Mesendoderm (in vitro differentiated cells): ENCODE results near the gene C16orf54.
"Not testable (repeated sequence)": the region's sequence is repeated elsewhere in the genome, so short reads cannot be mapped to it uniquely, and the experiment has no call there.

Source experiments
- DNase-seq: peaks from one replicate; pipeline ENCODE4 v3.0.0; 2013
- H2AK5ac ChIP-seq: 2 replicates; pipeline ENCODE4 v1.6.1; 2013; ENCODE audit warnings: low read length, inconsistent platforms
- H2BK120ac ChIP-seq: 2 replicates; pipeline ENCODE4 v1.6.1; 2013; ENCODE audit warnings: low read depth, mild to moderate bottlenecking, low read length, moderate library complexity, mixed read lengths
- H2BK15ac ChIP-seq: replicated peaks from 2 replicates; pipeline ENCODE4 v1.6.1; 2013; ENCODE audit warnings: low read depth, mild to moderate bottlenecking, moderate library complexity
- H2BK5ac ChIP-seq: 2 replicates; pipeline ENCODE4 v1.6.1; 2013; ENCODE audit warnings: low read length, inconsistent platforms
- H3K18ac ChIP-seq: 2 replicates; pipeline ENCODE4 v1.6.1; 2013; ENCODE audit warnings: mild to moderate bottlenecking, low read length, mixed read lengths
- H3K23ac ChIP-seq: one replicate; pipeline ENCODE4 v1.6.1; 2013; ENCODE audit warnings: low read length
- H3K27ac ChIP-seq: 2 replicates; pipeline ENCODE4 v1.5.1; 2013; ENCODE audit warnings: low read depth, mild to moderate bottlenecking, inconsistent platforms, low read length, moderate library complexity
- H3K27me3 ChIP-seq: 2 replicates; pipeline ENCODE4 v1.6.1; 2013; ENCODE audit warnings: low read length, control low read depth, mild to moderate bottlenecking, inconsistent platforms; ENCODE audit not compliant: insufficient read depth, poor library complexity
- H3K36me3 ChIP-seq: 2 replicates; pipeline ENCODE4 v1.6.1; 2013; ENCODE audit warnings: low read length, inconsistent platforms; ENCODE audit not compliant: control insufficient read depth, insufficient read depth
- H3K4ac ChIP-seq: one replicate; pipeline ENCODE4 v1.6.1; 2013; ENCODE audit warnings: low read depth, mild to moderate bottlenecking, low read length, moderate library complexity
- H3K4me1 ChIP-seq: 2 replicates; pipeline ENCODE4 v1.6.1; 2013; ENCODE audit warnings: low read depth, low read length, inconsistent platforms; ENCODE audit not compliant: control insufficient read depth
- H3K4me2 ChIP-seq: 2 replicates; pipeline ENCODE4 v1.6.1; 2013; ENCODE audit warnings: low read length
- H3K4me3 ChIP-seq: 2 replicates; pipeline ENCODE4 v1.5.1; 2013; ENCODE audit warnings: mild to moderate bottlenecking, low read length
- H3K56ac ChIP-seq: one replicate; pipeline ENCODE4 v1.6.1; 2013; ENCODE audit warnings: low read length
- H3K79me1 ChIP-seq: 2 replicates; pipeline ENCODE4 v1.6.1; 2013; ENCODE audit warnings: low read length, inconsistent platforms
- H3K79me2 ChIP-seq: 2 replicates; pipeline ENCODE4 v1.6.1; 2013; ENCODE audit warnings: mild to moderate bottlenecking, low read length; ENCODE audit not compliant: control insufficient read depth, insufficient read depth
- H3K9ac ChIP-seq: 2 replicates; pipeline ENCODE4 v1.6.1; 2013; ENCODE audit warnings: low read length, inconsistent platforms
- H4K5ac ChIP-seq: one replicate; pipeline ENCODE4 v1.6.1; 2013; ENCODE audit warnings: low read length
- H4K8ac ChIP-seq: one replicate; pipeline ENCODE4 v1.6.1; 2013; ENCODE audit warnings: low read depth, mild to moderate bottlenecking, control low read depth, low read length, moderate library complexity
- WGBS: extraction: QIAGEN DNeasy Blood & Tissue Kit; methylation state at CpG from one replicate; pipeline ENCODE4 v1.1.7; 2013; ENCODE audit warnings: low lambda C conversion rate, missing lambda C conversion rate; ENCODE audit not compliant: insufficient coverage; ENCODE audit errors: extremely low coverage; 5-methylcytosine and 5-hydroxymethylcytosine counted together

Gene C16orf54

DNA sequence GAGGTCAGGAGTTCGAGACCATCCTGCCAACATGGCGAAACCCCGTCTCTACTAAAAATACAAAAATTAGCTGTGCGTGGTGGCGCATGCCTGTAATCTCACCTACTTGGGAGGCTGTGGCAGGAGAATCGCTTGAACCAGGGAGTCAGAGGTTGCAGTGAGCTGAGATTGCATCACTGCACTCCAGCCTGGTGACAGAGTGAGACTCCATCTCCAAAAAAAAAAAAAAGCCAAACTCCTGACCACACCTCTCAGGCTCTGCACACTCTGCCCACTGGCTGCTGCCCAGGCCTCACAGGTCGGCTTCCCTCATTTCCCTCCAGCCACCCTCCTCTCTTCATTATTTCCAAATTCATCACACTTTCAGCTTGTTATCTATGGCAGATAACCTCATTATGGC, 26.5 kb upstream of the C16orf54 start:
- H3K4ac ChIP-seq, H3K36me3 ChIP-seq, H2BK120ac ChIP-seq, H2AK5ac ChIP-seq, H3K4me3 ChIP-seq, H4K8ac ChIP-seq, H3K9ac ChIP-seq, H3K27me3 ChIP-seq, DNase-seq, H2BK5ac ChIP-seq, H3K56ac ChIP-seq, H3K79me1 ChIP-seq, H4K5ac ChIP-seq, H3K79me2 ChIP-seq, H2BK15ac ChIP-seq, H3K4me1 ChIP-seq, H3K4me2 ChIP-seq, H3K23ac ChIP-seq, H3K27ac ChIP-seq, H3K18ac ChIP-seq: not testable (repeated sequence)
- WGBS, result no CpG with 5 or more reads among the region's 7 CpGs

GRCh38 chr16:29770250-29770929, 24.6 kb upstream of the C16orf54 start:
- Histone ChIP-seq H4K8ac (no peak overlapping the region), H2AK5ac (no peak overlapping the region), H3K56ac (no peak overlapping the region), H4K5ac (no peak overlapping the region), H2BK5ac (no peak overlapping the region), H3K36me3 (no peaks in the 10 kb centered on the region), H2BK15ac (no peak overlapping the region), H3K79me2 (no peaks in the 10 kb centered on the region), H3K79me1 (no peaks in the 10 kb centered on the region), H3K4ac (no peak overlapping the region), H2BK120ac (no peak overlapping the region), H3K4me1 (no peaks in the 10 kb centered on the region), H3K23ac (no peak overlapping the region), H3K27ac (no peak overlapping the region), H3K9ac (no peak overlapping the region), H3K4me3 (no peak overlapping the region), H3K27me3 (no peaks in the 10 kb centered on the region), H3K18ac (no peak overlapping the region), H3K4me2 (no peak overlapping the region)
- no CpG with 5 or more reads among the region's 7 CpGs for WGBS
- DNase-seq, result no peak

DNA sequence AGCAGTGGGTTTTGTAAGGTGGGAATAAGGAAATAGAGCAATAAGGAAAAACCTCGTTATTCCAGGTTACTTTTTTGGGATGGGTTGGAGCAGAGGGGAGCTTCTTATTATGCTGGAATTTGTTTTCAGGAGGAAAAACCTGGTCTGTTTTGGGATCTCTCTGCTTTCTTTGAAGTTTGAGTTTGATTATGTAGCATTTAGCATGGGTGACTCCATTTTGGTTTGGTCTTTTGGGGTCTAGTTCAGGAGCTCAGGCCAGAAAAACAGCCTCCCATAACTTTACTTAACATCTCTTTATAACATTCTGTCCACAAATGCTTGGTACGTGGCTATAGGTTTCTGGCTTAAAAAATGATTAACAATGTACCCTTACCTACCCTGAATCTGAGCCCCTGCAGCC, 23.7 kb upstream of the C16orf54 start:
- Histone ChIP-seq H4K5ac (no peak overlapping the region), H2BK5ac (no peak overlapping the region), H3K4me2 (no peak overlapping the region), H3K23ac (no peak overlapping the region), H3K18ac (no peak overlapping the region), H3K9ac (no peak overlapping the region), H4K8ac (no peak overlapping the region), H3K27ac (no peak overlapping the region), H3K79me1 (no peaks in the 10 kb centered on the region), H3K4me3 (no peak overlapping the region), H3K79me2 (no peaks in the 10 kb centered on the region), H3K4ac (no peak overlapping the region), H3K27me3 (no peaks in the 10 kb centered on the region), H3K56ac (no peak overlapping the region), H3K36me3 (no peaks in the 10 kb centered on the region), H2BK120ac (no peak overlapping the region), H2AK5ac (no peak overlapping the region), H2BK15ac (no peak overlapping the region), H3K4me1 (no peaks in the 10 kb centered on the region)
- WGBS, result no CpG with 5 or more reads among the region's 2 CpGs
- DNase-seq, result no peak

GRCh38 chr16:29767062-29767461, 21.3 kb upstream of the C16orf54 start:
- no peaks in the 10 kb centered on the region for H3K27me3 ChIP-seq
- no peak overlapping the region for H2BK5ac ChIP-seq
- H3K56ac ChIP-seq, result no peak overlapping the region
- H3K4me2 ChIP-seq, result no peak overlapping the region
- H3K4me3 ChIP-seq, result no peak overlapping the region
- H3K4me1 ChIP-seq, result no peaks in the 10 kb centered on the region
- H3K79me1 ChIP-seq, result no peaks in the 10 kb centered on the region
- no peak overlapping the region for H3K27ac ChIP-seq
- no peaks in the 10 kb centered on the region for H3K36me3 ChIP-seq
- no peak overlapping the region for H2BK120ac ChIP-seq
- H3K18ac ChIP-seq, result no peak overlapping the region
- H2AK5ac ChIP-seq, result no peak overlapping the region
- H3K79me2 ChIP-seq, result no peaks in the 10 kb centered on the region
- H3K4ac ChIP-seq, result no peak overlapping the region
- H4K5ac ChIP-seq, result no peak overlapping the region
- no peak overlapping the region for H3K9ac ChIP-seq
- no peak for DNase-seq
- no peak overlapping the region for H2BK15ac ChIP-seq
- no peak overlapping the region for H4K8ac ChIP-seq
- no peak overlapping the region for H3K23ac ChIP-seq
- WGBS, result no CpG with 5 or more reads among the region's 3 CpGs

DNA sequence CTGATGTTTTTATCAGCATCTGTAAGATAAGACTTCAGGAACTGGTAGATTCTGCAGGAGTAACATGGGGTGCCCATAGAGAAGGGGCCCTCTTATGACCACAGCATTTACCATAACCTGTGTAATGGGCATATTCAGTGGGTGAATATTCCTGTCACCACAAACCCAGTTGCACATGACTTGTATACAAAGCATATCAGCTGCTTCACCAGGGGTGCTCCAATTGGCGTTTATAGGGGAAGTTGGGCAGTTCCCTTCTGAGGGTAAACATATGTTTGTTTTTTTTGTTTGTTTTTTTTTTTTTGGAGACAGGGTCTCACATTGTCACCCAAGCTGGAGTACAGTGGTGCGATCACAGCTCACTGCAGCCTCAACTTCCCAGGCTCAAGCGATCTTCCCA, 20.8 kb upstream of the C16orf54 start:
- H3K27me3 ChIP-seq, result no peaks in the 10 kb centered on the region
- no peak overlapping the region for H3K18ac ChIP-seq
- H4K5ac ChIP-seq, result no peak overlapping the region
- H3K4ac ChIP-seq, result no peak overlapping the region
- no peak overlapping the region for H3K4me2 ChIP-seq
- no peaks in the 10 kb centered on the region for H3K79me1 ChIP-seq
- H3K4me3 ChIP-seq, result no peak overlapping the region
- no peak overlapping the region for H3K27ac ChIP-seq
- H2AK5ac ChIP-seq, result no peak overlapping the region
- no peak overlapping the region for H2BK15ac ChIP-seq
- no peak for DNase-seq
- H3K9ac ChIP-seq, result no peak overlapping the region
- no peak overlapping the region for H3K23ac ChIP-seq
- no peak overlapping the region for H3K56ac ChIP-seq
- H2BK5ac ChIP-seq, result no peak overlapping the region
- H3K79me2 ChIP-seq, result no peaks in the 10 kb centered on the region
- H2BK120ac ChIP-seq, result no peak overlapping the region
- no peak overlapping the region for H4K8ac ChIP-seq
- H3K4me1 ChIP-seq, result no peaks in the 10 kb centered on the region
- H3K36me3 ChIP-seq, result no peaks in the 10 kb centered on the region
- no CpG with 5 or more reads among the region's 3 CpGs for WGBS
